Nephron (organoid): ENCODE measurements around the gene NFKBIL1.

Experiments used
- H3K27ac Mint-ChIP-seq, 3 experiments: 2 replicates each; pipeline ENCODE4 v1.8.0; 2020; ENCODE audit warnings: mixed read lengths in 3 of 3, mild to moderate bottlenecking in 2 of 3, moderate library complexity in 1 of 3
- H3K27me3 Mint-ChIP-seq: 2 replicates; pipeline ENCODE4 v1.8.0; 2021; ENCODE audit warnings: low read depth, mild to moderate bottlenecking, moderate library complexity, mixed read lengths
- H3K36me3 Mint-ChIP-seq: 2 replicates; pipeline ENCODE4 v1.8.0; 2020; ENCODE audit warnings: low read depth, mixed read lengths
- H3K4me1 Mint-ChIP-seq: 2 replicates; pipeline ENCODE4 v1.8.0; 2020; ENCODE audit warnings: mixed read lengths
- H3K4me3 Mint-ChIP-seq, 3 experiments: 2 replicates each; pipeline ENCODE4 v1.8.0; 2020; ENCODE audit warnings: mild to moderate bottlenecking in 3 of 3, mixed read lengths in 3 of 3, moderate library complexity in 2 of 3
- H3K9me3 Mint-ChIP-seq: 2 replicates; pipeline ENCODE4 v1.8.0; 2020; ENCODE audit warnings: mixed read lengths
- CTCF ChIP-seq, 3 experiments: fragments of 200-600 bp; sonication (generic); IDR thresholded peaks; one replicate each; pipeline ENCODE4 v1.5.0; 2021; ENCODE audit warnings: antibody characterized with exemption in 3 of 3; ENCODE audit not compliant: unreplicated experiment in 3 of 3

The NFKBIL1 gene

GRCh38 chr6:31513456-31514165 is 33.8 kb upstream of the NFKBIL1 start:
- Mint-ChIP-seq H3K27me3 (peaks cover 30% of the 10 kb centered on the region), H3K27ac (no peak overlapping the region), H3K9me3 (no peaks in the 10 kb centered on the region), H3K4me3 (no peak overlapping the region), H3K36me3 (no peaks in the 10 kb centered on the region), H3K4me1 (no peaks in the 10 kb centered on the region)
- TF ChIP-seq CTCF (IDR thresholded peaks at IDR 0.05; ENCODE audit: unreplicated experiment in 3 of 3), result no peak

GRCh38 chr6:31521835-31522234 is 25.6 kb upstream of the NFKBIL1 start:
- no peak for TF ChIP-seq CTCF (IDR thresholded peaks at IDR 0.05; ENCODE audit: unreplicated experiment in 3 of 3)
- Mint-ChIP-seq H3K36me3 (no peaks in the 10 kb centered on the region), H3K27ac (no peak overlapping the region), H3K27me3 (peaks cover 16% of the 10 kb centered on the region), H3K9me3 (no peaks in the 10 kb centered on the region), H3K4me3 (no peak overlapping the region), H3K4me1 (no peaks in the 10 kb centered on the region)

GRCh38 chr6:31525553-31525931 is 21.9 kb upstream of the NFKBIL1 start:
- no peaks in the 10 kb centered on the region for H3K9me3 Mint-ChIP-seq
- peaks cover 8% of the 10 kb centered on the region for H3K27me3 Mint-ChIP-seq
- no peak for TF ChIP-seq CTCF (IDR thresholded peaks at IDR 0.05; ENCODE audit: unreplicated experiment in 3 of 3)
- no peak overlapping the region for H3K27ac Mint-ChIP-seq
- peaks cover 6% of the 10 kb centered on the region for H3K4me1 Mint-ChIP-seq
- peaks cover 16% of the 10 kb centered on the region for H3K36me3 Mint-ChIP-seq
- no peak overlapping the region for H3K4me3 Mint-ChIP-seq

- Mint-ChIP-seq H3K27ac (peak overlapping the region in 1 of 3 experiments; percentile 15), H3K4me1 (peaks cover 6% of the 10 kb centered on the region), H3K36me3 (peaks cover 21% of the 10 kb centered on the region)
These were observed 21.3 kb upstream of the NFKBIL1 start for GRCh38 chr6:31525932-31526591.

GRCh38 chr6:31528307-31528777 is 19.1 kb upstream of the NFKBIL1 start:
- no peak for TF ChIP-seq CTCF (IDR thresholded peaks at IDR 0.05; ENCODE audit: unreplicated experiment in 3 of 3)
- Mint-ChIP-seq H3K9me3 (no peaks in the 10 kb centered on the region), H3K36me3 (peaks cover 43% of the 10 kb centered on the region)

More at GRCh38 chr6:31525932-31526591, 21.3 kb upstream of the NFKBIL1 start:
- Mint-ChIP-seq H3K27me3 (peaks cover 8% of the 10 kb centered on the region), H3K9me3 (no peaks in the 10 kb centered on the region), H3K4me3 (no peak overlapping the region)
- TF ChIP-seq CTCF (IDR thresholded peaks at IDR 0.05; ENCODE audit: unreplicated experiment in 3 of 3), result no peak

More at GRCh38 chr6:31528307-31528777, 19.1 kb upstream of the NFKBIL1 start:
- H3K4me1 Mint-ChIP-seq, result peaks cover 10% of the 10 kb centered on the region
- peak overlapping the region in 1 of 3 experiments; percentile 67 for H3K27ac Mint-ChIP-seq
- H3K4me3 Mint-ChIP-seq, result no peak overlapping the region
- peaks cover 1% of the 10 kb centered on the region for H3K27me3 Mint-ChIP-seq
